ENCODE measurements around the gene PLEKHH1. TPM values are rescaled to one million over a fixed set of nuclear protein-coding genes. Genes with fewer than 3 reads are reported as not detected.

Gene PLEKHH1
- total and polyA plus RNA-seq, 9 of the 15 experiments (the other 6 are each of a cell fraction or from before 2014, with no cell fraction given): 0.76 to 5.9 (median 2.9) TPM

- no peak for TF ChIP-seq PATZ1 (CRISPR knock-in tag; IDR thresholded peaks at IDR 0.05; ENCODE audit: borderline replicate concordance)
- TF ChIP-seq ZKSCAN3 (CRISPR knock-in tag; IDR thresholded peaks at IDR 0.05): no peak
- TF ChIP-seq MTA3 (IDR thresholded peaks at IDR 0.05; ENCODE audit: borderline replicate concordance): no peak
- no peak for TF ChIP-seq RB1 (IDR thresholded peaks at IDR 0.05; ENCODE audit: low read depth)
These were observed 27.8 kb upstream of the PLEKHH1 start (continued) for GRCh38 chr14:67505254-67505653.

GRCh38 chr14:67508956-67509355, 24.1 kb upstream of the PLEKHH1 start:
- ATAC-seq: no peak
- no peaks in the 10 kb centered on the region for H3K36me3 ChIP-seq (ENCODE audit: control insufficient read depth, insufficient read depth, low read length)
- no peak overlapping the region for H3K4me3 ChIP-seq
- 3% methylated on average over 3 of the region's 3 CpGs for WGBS (ENCODE audit: insufficient coverage, low coverage, missing lambda C conversion rate)
- H3K9me1 ChIP-seq (ENCODE audit: control insufficient read depth, insufficient read depth, low read length): no peaks in the 10 kb centered on the region
- no peak overlapping the region for H2AFZ ChIP-seq (ENCODE audit: low read depth, low read length)
- ChIA-PET POLR2A (no interaction called here), CTCF (ENCODE audit: low intra/inter-chr PET ratio) (no interaction called here)
- H3K4me1 ChIP-seq (replicated peaks in 1 of 2; ENCODE audit: control insufficient read depth in 2 of 2, insufficient read depth in 2 of 2, low read length in 2 of 2): no peaks in the 10 kb centered on the region; a peak in 1 of 5 replicates
- no peak overlapping the region for H3K4me2 ChIP-seq (ENCODE audit: insufficient read depth, low read length)
- peaks cover 8 to 37% of the 10 kb centered on the region in 2 experiments; a peak in 3 of 5 replicates for H3K27me3 ChIP-seq (ENCODE audit: control insufficient read depth in 2 of 2, insufficient read depth in 2 of 2, low read length in 2 of 2)
- H3K79me2 ChIP-seq (ENCODE audit: control insufficient read depth, insufficient read depth, low read length): no peaks in the 10 kb centered on the region
- H3K27ac ChIP-seq (ENCODE audit: extremely low read depth, low read depth, low read length): no peak overlapping the region
- BruUV-seq (replicated peaks): no TSS peak
- no peak for DNase-seq (ENCODE audit: extremely low read depth in 1 of 4, low spot score in 3 of 4)
- intact Hi-C loops (cut with micrococcal nuclease) (no loop called here), in situ Hi-C loops (cut with MboI) (no loop called here)
- H3K9ac ChIP-seq (ENCODE audit: insufficient read depth in 1 of 2, low read depth in 2 of 2, low read length in 2 of 2): no peak overlapping the region
- no peak for FAIRE-seq
- no peaks in the 10 kb centered on the region for H3K9me3 ChIP-seq (replicated peaks; ENCODE audit: control insufficient read depth, insufficient read depth, low read depth, low read length)
- no peaks in the 10 kb centered on the region for H4K20me1 ChIP-seq (replicated peaks; ENCODE audit: control insufficient read depth, insufficient read depth, low read length)
- TF ChIP-seq ZNF609 (CRISPR knock-in tag; IDR thresholded peaks at IDR 0.05; ENCODE audit: borderline replicate concordance): no peak
- TF ChIP-seq DEAF1 (CRISPR knock-in tag; IDR thresholded peaks at IDR 0.05): no peak
- no peak for TF ChIP-seq ZZZ3 (IDR thresholded peaks at IDR 0.05)
- no peak for TF ChIP-seq TEAD1 (CRISPR knock-in tag; IDR thresholded peaks at IDR 0.05)
- no peak for TF ChIP-seq KAT7 (CRISPR knock-in tag; IDR thresholded peaks at IDR 0.05; ENCODE audit: borderline replicate concordance)
- no peak for TF ChIP-seq HIVEP1 (CRISPR knock-in tag; IDR thresholded peaks at IDR 0.05)
- TF ChIP-seq ZNF76 (CRISPR knock-in tag; IDR thresholded peaks at IDR 0.05; ENCODE audit: borderline replicate concordance): no peak
- TF ChIP-seq NFE2 (IDR thresholded peaks at IDR 0.05; ENCODE audit: low read depth): no peak
- TF ChIP-seq SMAD1 (IDR thresholded peaks at IDR 0.05; ENCODE audit: low read depth, low read length, partially characterized antibody): no peak

All from K562 (cell line).